Stomach (tissue), 9 donors: ENCODE measurements around the gene XRCC6. TPM values are rescaled to one million over a fixed set of nuclear protein-coding genes. Genes with fewer than 3 reads are reported as not detected.

Experiments used
- DNase-seq, 2 donors: peaks; one replicate each; pipeline versions ENCODE4 v3.0.0 to v3.0.0-alpha.2; 2013 to 2019
- H3K27ac ChIP-seq, 5 donors: fragments of 200-600 bp in 4 of 5; sonication (generic) in 4 of 5; one replicate each; pipeline ENCODE4 v1.5.1; 2013 to 2019; ENCODE audit warnings: mild to moderate bottlenecking in 1 of 5, moderate library complexity in 1 of 5
- H3K27me3 ChIP-seq, 3 donors: fragments of 200-600 bp; sonication (generic); one replicate each; pipeline ENCODE4 v1.5.1; 2017 to 2019; ENCODE audit warnings: mixed run types in 1 of 3
- H3K36me3 ChIP-seq, 4 donors: fragments of 200-600 bp; sonication (generic); 1 replicate in 3 of 4; 2 replicates in 1 of 4; pipeline ENCODE4 v1.5.1; 2016 to 2019
- H3K4me1 ChIP-seq, 4 donors: fragments of 200-600 bp; sonication (generic); one replicate each; pipeline ENCODE4 v1.5.1; 2016 to 2019
- H3K4me3 ChIP-seq, 4 donors: fragments of 200-600 bp; sonication (generic) in 3 of 4; one replicate each; pipeline ENCODE4 v1.5.1; 2016 to 2019; ENCODE audit warnings: mild to moderate bottlenecking in 1 of 4
- H3K9me3 ChIP-seq, 4 donors: fragments of 200-600 bp; sonication (generic); one replicate each; pipeline ENCODE4 v1.5.1; 2016 to 2019
- CTCF ChIP-seq, 7 experiments: fragments of 450-650 bp in 4 of 7; fragments of 200-600 bp in 3 of 7; sonication (generic) in 3 of 7; IDR thresholded peaks; one replicate each; pipeline ENCODE4 v1.5.1; 2016 to 2019; ENCODE audit warnings: antibody characterized with exemption in 7 of 7, control low read depth in 2 of 7, mild to moderate bottlenecking in 1 of 7
- EP300 ChIP-seq: sonication (generic); formaldehyde crosslinking; IDR thresholded peaks from one replicate; pipeline ENCODE4 v1.6.1; 2017; ENCODE audit warnings: antibody characterized with exemption
- POLR2A ChIP-seq, 4 donors: fragments of 450-650 bp; IDR thresholded peaks; one replicate each; pipeline ENCODE4 v1.6.1; 2016; ENCODE audit warnings: antibody characterized with exemption in 4 of 4, control low read depth in 2 of 4, mild to moderate bottlenecking in 1 of 4, moderate library complexity in 1 of 4
- POLR2AphosphoS5 ChIP-seq, 3 donors: sonication (generic); formaldehyde crosslinking; IDR thresholded peaks; one replicate each; pipeline ENCODE4 v1.6.1; 2016; ENCODE audit warnings: antibody characterized with exemption in 3 of 3
- WGBS, 5 donors: extraction: QIAGEN DNeasy Blood & Tissue Kit in 3 of 5; methylation state at CpG; one replicate each; pipeline versions ENCODE4 v1.1.5 to v1.1.7; 2013 to 2018; 5-methylcytosine and 5-hydroxymethylcytosine counted together
- intact Hi-C: fragments of 100-400 bp; cut with DNase I; formaldehyde crosslinking; loops from one replicate; pipeline ENCODE4 v1.15.1; 2023; ENCODE audit warnings: low total_unique reads
- polyA plus RNA-seq, 3 donors: library from polyadenylated mRNA; stranded (reverse); fragments of 200-250 nt; gene quantifications; one replicate each; pipeline ENCODE4 v1.2.3, GENCODE V29; 2013
- total RNA-seq, 5 donors: library from RNA; depleted of rRNA; stranded (reverse); fragments of >200 nt; gene quantifications; one replicate each; pipeline versions ENCODE4 v1.1.0 to v1.2.3, GENCODE V29; 2014 to 2016
- donor health status: healthy with polysubstance abuse.
- donor health status: Bipolar disorder and iron deficiency.
- donor health status: healthy.

Gene XRCC6
- total and polyA plus RNA-seq, 8 donors, result 40.3 to 315 (median 133) TPM

- no peak overlapping the region for H3K4me3 ChIP-seq
- no peaks in the 10 kb centered on the region for H3K9me3 ChIP-seq
- H3K27ac ChIP-seq, result no peak overlapping the region
- peaks cover 0 to 18% (median 7%) of the 10 kb centered on the region in 4 donors for H3K4me1 ChIP-seq
- H3K27me3 ChIP-seq, result no peaks in the 10 kb centered on the region
- TF ChIP-seq CTCF (IDR thresholded peaks at IDR 0.05) (no peak), POLR2AphosphoS5 (IDR thresholded peaks at IDR 0.05) (no peak), EP300 (no peak), POLR2A (IDR thresholded peaks at IDR 0.05) (no peak)
- intact Hi-C loops, result no loop called here
- WGBS, 5 donors, result 84 to 90% (median 89%) methylated on average over 9 of the region's 9 CpGs
- H3K36me3 ChIP-seq, result peaks cover 57 to 94% (median 92%) of the 10 kb centered on the region in 4 donors
- DNase-seq, result no peak
Measured at GRCh38 chr22:41578818-41579217, 42.3 kb upstream of the XRCC6 start.

GRCh38 chr22:41579297-41579996, 41.6 kb upstream of the XRCC6 start:
- no peak overlapping the region for H3K4me3 ChIP-seq
- TF ChIP-seq EP300 (no peak), CTCF (IDR thresholded peaks at IDR 0.05) (no peak), POLR2AphosphoS5 (IDR thresholded peaks at IDR 0.05) (no peak), POLR2A (IDR thresholded peaks at IDR 0.05) (no peak)
- H3K27me3 ChIP-seq, result no peaks in the 10 kb centered on the region
- no peaks in the 10 kb centered on the region for H3K9me3 ChIP-seq
- H3K27ac ChIP-seq, result no peak overlapping the region
- peaks cover 3 to 24% (median 12%) of the 10 kb centered on the region in 4 donors for H3K4me1 ChIP-seq
- no peak for DNase-seq
- intact Hi-C loops, result no loop called here
- 90 to 95% (median 95%) methylated on average over 7 to 12 of the region's 12 CpGs for WGBS, 5 donors
- peaks cover 58 to 100% (median 98%) of the 10 kb centered on the region in 4 donors for H3K36me3 ChIP-seq

GRCh38 chr22:41579997-41580355, 41.1 kb upstream of the XRCC6 start:
- DNase-seq, result no peak
- intact Hi-C loops, result no loop called here
- WGBS, 5 donors, result 86 to 94% (median 89%) methylated on average over 6 of the region's 6 CpGs
- H3K36me3 ChIP-seq, result peaks cover 58 to 100% (median 98%) of the 10 kb centered on the region in 4 donors
- no peak overlapping the region for H3K4me3 ChIP-seq
- peaks cover 7 to 26% (median 14%) of the 10 kb centered on the region in 4 donors for H3K4me1 ChIP-seq
- H3K27ac ChIP-seq, result no peak overlapping the region
- no peaks in the 10 kb centered on the region for H3K9me3 ChIP-seq
- TF ChIP-seq POLR2AphosphoS5 (IDR thresholded peaks at IDR 0.05) (no peak), EP300 (no peak), CTCF (IDR thresholded peaks at IDR 0.05) (no peak), POLR2A (IDR thresholded peaks at IDR 0.05) (no peak)
- no peaks in the 10 kb centered on the region for H3K27me3 ChIP-seq

- Histone ChIP-seq H3K27me3 (no peaks in the 10 kb centered on the region), H3K36me3 (peaks cover 44 to 82% (median 78%) of the 10 kb centered on the region in 4 donors), H3K4me1 (peaks cover 10 to 47% (median 25%) of the 10 kb centered on the region in 4 donors), H3K4me3 (no peak overlapping the region), H3K9me3 (no peaks in the 10 kb centered on the region), H3K27ac (peak overlapping the region in 1 of 5 donors; percentile 29)
- TF ChIP-seq EP300 (no peak), POLR2AphosphoS5 (IDR thresholded peaks at IDR 0.05) (no peak), POLR2A (IDR thresholded peaks at IDR 0.05) (no peak), CTCF (IDR thresholded peaks at IDR 0.05) (no peak)
- WGBS, 5 donors, result 79 to 88% (median 83%) methylated on average over 8 of the region's 8 CpGs
- no peak for DNase-seq
- intact Hi-C loops, result no loop called here
Measured at GRCh38 chr22:41582694-41583093, 38.4 kb upstream of the XRCC6 start.
